HEK293T (cell line): ENCODE measurements around the gene GRM4.

Experiments
- CTCF ChIA-PET: fragments of 350-600 bp; formaldehyde crosslinking; extraction: SDS; loops from one replicate; lab custom pipeline; 2021; ENCODE audit warnings: antibody characterized with exemption, inconsistent platforms; lab: Yijun Ruan, JAX
- POLR2A ChIA-PET: fragments of 350-600 bp; formaldehyde crosslinking; extraction: SDS; loops from one replicate; lab custom pipeline; 2020; ENCODE audit warnings: antibody characterized with exemption, inconsistent platforms; lab: Yijun Ruan, JAX
- DNase-seq: peaks from one replicate; pipeline ENCODE4 v3.0.0; 2012; ENCODE audit warnings: mixed read lengths; ENCODE audit errors: extremely low spot score
- ARNT ChIP-seq: fragments of 450-650 bp; IDR thresholded peaks from 2 replicates; pipeline ENCODE4 v1.6.1; 2017; ENCODE audit warnings: mild to moderate bottlenecking
- BHLHE40 ChIP-seq: fragments of 450-650 bp; IDR thresholded peaks from 2 replicates; pipeline ENCODE4 v1.6.1; 2016; ENCODE audit warnings: mild to moderate bottlenecking, moderate library complexity, borderline replicate concordance
- CTBP1 ChIP-seq: fragments of 450-650 bp; IDR thresholded peaks from 2 replicates; pipeline ENCODE4 v1.6.1; 2016; ENCODE audit warnings: borderline replicate concordance
- ELF4 ChIP-seq: fragments of 450-650 bp; IDR thresholded peaks from 2 replicates; pipeline ENCODE4 v1.6.1; 2017; ENCODE audit warnings: antibody characterized with exemption
- FOXA1 ChIP-seq: fragments of 450-650 bp; IDR thresholded peaks from 2 replicates; pipeline ENCODE4 v1.6.1; 2016; ENCODE audit warnings: mild to moderate bottlenecking
- FOXK2 ChIP-seq: fragments of 450-650 bp; IDR thresholded peaks from 2 replicates; pipeline ENCODE4 v1.6.1; 2016; ENCODE audit warnings: mild to moderate bottlenecking
- FOXM1 ChIP-seq: fragments of 450-650 bp; IDR thresholded peaks from 2 replicates; pipeline ENCODE4 v1.6.1; 2017; ENCODE audit warnings: mild to moderate bottlenecking, borderline replicate concordance
- HDGF ChIP-seq: fragments of 450-650 bp; IDR thresholded peaks from 2 replicates; pipeline ENCODE4 v1.6.1; 2017; ENCODE audit warnings: antibody characterized with exemption, borderline replicate concordance
- L3MBTL2 ChIP-seq: fragments of 450-650 bp; conservative IDR thresholded peaks from 2 replicates; pipeline ENCODE4 v1.6.1; 2016; ENCODE audit warnings: mild to moderate bottlenecking
- LEF1 ChIP-seq: fragments of 450-650 bp; IDR thresholded peaks from 2 replicates; pipeline ENCODE4 v1.6.1; 2017; ENCODE audit warnings: mild to moderate bottlenecking, borderline replicate concordance
- NFRKB ChIP-seq: fragments of 450-650 bp; IDR thresholded peaks from 2 replicates; pipeline ENCODE4 v1.6.1; 2016; ENCODE audit warnings: mild to moderate bottlenecking, moderate library complexity
- SP1 ChIP-seq: fragments of 450-650 bp; IDR thresholded peaks from 2 replicates; pipeline ENCODE4 v1.6.1; 2017
- SUZ12 ChIP-seq: fragments of 450-650 bp; IDR thresholded peaks from 2 replicates; pipeline ENCODE4 v1.6.1; 2016; ENCODE audit warnings: mild to moderate bottlenecking
- TARDBP ChIP-seq: fragments of 450-650 bp; IDR thresholded peaks from 2 replicates; pipeline ENCODE4 v1.6.1; 2016
- ZNF384 ChIP-seq: fragments of 450-650 bp; IDR thresholded peaks from 2 replicates; pipeline ENCODE4 v1.6.1; 2016
- TF ChIP-seq, protein P1 (sequence below): fragments of 450-650 bp; IDR thresholded peaks from 2 replicates; pipeline ENCODE4 v1.6.1; 2016

GRM4 gene

GRCh38 chr6:34075906-34076305, 70.0 kb downstream of the GRM4 start:
- ChIA-PET CTCF (no interaction called here), POLR2A (no interaction called here)
- TF ChIP-seq ELF4 (no peak), FOXA1 (no peak), FOXM1 (no peak), L3MBTL2 (no peak), CTBP1 (no peak), BHLHE40 (no peak), SUZ12 (no peak), FOXK2 (no peak), ZNF384 (no peak), SP1 (no peak), HDGF (no peak)
- TF ChIP-seq, protein P1, sequence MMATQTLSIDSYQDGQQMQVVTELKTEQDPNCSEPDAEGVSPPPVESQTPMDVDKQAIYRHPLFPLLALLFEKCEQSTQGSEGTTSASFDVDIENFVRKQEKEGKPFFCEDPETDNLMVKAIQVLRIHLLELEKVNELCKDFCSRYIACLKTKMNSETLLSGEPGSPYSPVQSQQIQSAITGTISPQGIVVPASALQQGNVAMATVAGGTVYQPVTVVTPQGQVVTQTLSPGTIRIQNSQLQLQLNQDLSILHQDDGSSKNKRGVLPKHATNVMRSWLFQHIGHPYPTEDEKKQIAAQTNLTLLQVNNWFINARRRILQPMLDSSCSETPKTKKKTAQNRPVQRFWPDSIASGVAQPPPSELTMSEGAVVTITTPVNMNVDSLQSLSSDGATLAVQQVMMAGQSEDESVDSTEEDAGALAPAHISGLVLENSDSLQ = no peak
- no peak for DNase-seq

- CTCF ChIA-PET = no interaction called here
- TF ChIP-seq LEF1 (no peak), ZNF384 (no peak), SUZ12 (no peak), FOXK2 (no peak), TARDBP (no peak), ARNT (no peak), NFRKB (no peak), SP1 (no peak), FOXM1 (no peak), HDGF (no peak), L3MBTL2 (no peak), CTBP1 (no peak), FOXA1 (no peak), ELF4 (no peak), BHLHE40 (no peak)
- TF ChIP-seq, protein P1 = no peak
- POLR2A ChIA-PET = no interaction called here
These were observed 71.7 kb downstream of the GRM4 start for GRCh38 chr6:34074064-34074742.

GRCh38 chr6:34073540-34073939, 72.3 kb downstream of the GRM4 start:
- ChIA-PET CTCF (no interaction called here), POLR2A (no interaction called here)
- TF ChIP-seq TARDBP = no peak
- TF ChIP-seq SP1 = no peak
- TF ChIP-seq SUZ12 = no peak
- no peak for TF ChIP-seq L3MBTL2
- no peak for TF ChIP-seq NFRKB
- no peak for TF ChIP-seq LEF1
- TF ChIP-seq FOXA1 = no peak
- DNase-seq = no peak

More at GRCh38 chr6:34074064-34074742, 71.7 kb downstream of the GRM4 start:
- DNase-seq = no peak

DNA sequence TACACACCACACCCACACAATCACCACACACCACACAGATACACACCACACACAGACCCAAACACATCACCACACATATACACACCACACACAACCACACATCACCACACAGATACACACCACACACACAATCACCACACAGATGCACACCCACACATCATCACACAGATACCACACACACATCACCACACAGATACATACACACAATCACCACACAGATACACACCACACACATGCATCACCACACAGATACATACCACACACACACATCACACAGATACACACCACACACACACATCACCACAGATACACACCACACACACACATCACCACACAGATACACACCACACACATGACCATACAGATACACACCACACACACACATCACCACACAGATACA, 73.2 kb downstream of the GRM4 start:
- POLR2A ChIA-PET = no interaction called here
- CTCF ChIA-PET = no interaction called here
- no peak for DNase-seq
- TF ChIP-seq SUZ12 (no peak), ELF4 (no peak), NFRKB (no peak), ARNT (no peak), SP1 (no peak), HDGF (no peak), FOXM1 (no peak), L3MBTL2 (no peak), TARDBP (no peak), LEF1 (no peak), FOXA1 (no peak), FOXK2 (no peak), CTBP1 (no peak), ZNF384 (no peak)
- TF ChIP-seq, protein P1 = no peak

- POLR2A ChIA-PET = no interaction called here
- TF ChIP-seq TARDBP (no peak), CTBP1 (no peak), ELF4 (no peak), L3MBTL2 (no peak), HDGF (no peak), FOXA1 (no peak), SUZ12 (no peak), FOXM1 (no peak), BHLHE40 (no peak), SP1 (no peak), NFRKB (no peak), FOXK2 (no peak), ZNF384 (no peak), ARNT (no peak), LEF1 (no peak)
- TF ChIP-seq, protein P1 = no peak
- CTCF ChIA-PET = no interaction called here
- DNase-seq = no peak
These were observed 74.0 kb downstream of the GRM4 start for GRCh38 chr6:34071884-34072379.
